Hepatocyte (in vitro differentiated cells): ENCODE measurements around the gene LAMA3. TPM values are rescaled to one million over a fixed set of nuclear protein-coding genes. Genes with fewer than 3 reads are reported as not detected.

Source experiments
- DNase-seq: peaks from one replicate; pipeline ENCODE4 v3.0.0-alpha.2; 2016; ENCODE audit warnings: low spot score
- H2AFZ ChIP-seq: fragments of 200-600 bp; sonication (generic); 2 replicates; pipeline ENCODE4 v1.6.0; 2016; ENCODE audit warnings: antibody characterized with exemption, mild to moderate bottlenecking
- H3K27ac ChIP-seq: fragments of 200-600 bp; sonication (generic); 2 replicates; pipeline ENCODE4 v1.5.1; 2016; ENCODE audit warnings: mild to moderate bottlenecking
- H3K27me3 ChIP-seq: fragments of 200-600 bp; sonication (generic); 2 replicates; pipeline ENCODE4 v1.6.1; 2016
- H3K36me3 ChIP-seq: fragments of 200-600 bp; sonication (generic); replicated peaks from 2 replicates; pipeline ENCODE4 v1.5.1; 2016; ENCODE audit warnings: low read depth; ENCODE audit not compliant: insufficient read depth
- H3K4me1 ChIP-seq: fragments of 200-600 bp; sonication (generic); 2 replicates; pipeline ENCODE4 v1.5.1; 2016; ENCODE audit warnings: mild to moderate bottlenecking, moderate library complexity; ENCODE audit not compliant: insufficient read depth
- H3K4me2 ChIP-seq: fragments of 200-600 bp; sonication (generic); 2 replicates; pipeline ENCODE4 v1.6.0; 2016
- H3K4me3 ChIP-seq: fragments of 200-600 bp; sonication (generic); 2 replicates; pipeline ENCODE4 v1.5.1; 2016; ENCODE audit warnings: mild to moderate bottlenecking
- H3K79me2 ChIP-seq: fragments of 200-600 bp; sonication (generic); 2 replicates; pipeline ENCODE4 v1.6.0; 2017; ENCODE audit warnings: mild to moderate bottlenecking
- H3K9me2 ChIP-seq: fragments of 200-600 bp; sonication (generic); replicated peaks from 2 replicates; pipeline ENCODE4 v1.6.0; 2017; ENCODE audit warnings: mild to moderate bottlenecking; ENCODE audit not compliant: insufficient read depth
- H3K9me3 ChIP-seq: fragments of 200-600 bp; sonication (generic); 2 replicates; pipeline ENCODE4 v1.5.1; 2016; ENCODE audit warnings: low read depth, mild to moderate bottlenecking
- H4K20me1 ChIP-seq: fragments of 200-600 bp; sonication (generic); 2 replicates; pipeline ENCODE4 v1.6.0; 2016; ENCODE audit warnings: mild to moderate bottlenecking; ENCODE audit not compliant: insufficient read depth, poor library complexity, severe bottlenecking
- EZH2 ChIP-seq: fragments of 200-600 bp; sonication (generic); IDR thresholded peaks from 2 replicates; pipeline ENCODE4 v1.6.1; 2016; ENCODE audit warnings: antibody characterized with exemption, mild to moderate bottlenecking, borderline replicate concordance
- EZH2phosphoT487 ChIP-seq: fragments of 200-600 bp; sonication (generic); IDR thresholded peaks from one replicate; pipeline ENCODE4 v1.6.1; 2018; ENCODE audit warnings: antibody characterized with exemption, mild to moderate bottlenecking, low read depth, moderate library complexity; ENCODE audit not compliant: unreplicated experiment, severe bottlenecking
- WGBS: methylation state at CpG from one replicate; pipeline ENCODE4 v1.1.6; 2016; ENCODE audit warnings: low lambda C conversion rate; ENCODE audit errors: missing lambda C conversion rate; 5-methylcytosine and 5-hydroxymethylcytosine counted together
- polyA plus RNA-seq: library from polyadenylated mRNA; unstranded; fragments of >200 nt; fragmentation: Nextera tagmentation; extraction: Ambion mirVana; gene quantifications from 2 replicates; pipeline ENCODE4 v1.2.1, GENCODE V29; 2016
- total RNA-seq: library from RNA; depleted of rRNA; stranded (reverse); fragments of >200 nt; gene quantifications from 2 replicates; pipeline ENCODE4 v1.2.3, GENCODE V29; 2014
- TF ChIP-seq, protein P1 (sequence below): fragments of 200-600 bp; sonication (generic); IDR thresholded peaks from 2 replicates; pipeline ENCODE4 v1.5.1; 2016; ENCODE audit warnings: antibody characterized with exemption, mild to moderate bottlenecking; ENCODE audit not compliant: poor library complexity

LAMA3 gene
- total and polyA plus RNA-seq, 2 experiments from 2014 or later, result 29.9 to 52.1 TPM

DNA sequence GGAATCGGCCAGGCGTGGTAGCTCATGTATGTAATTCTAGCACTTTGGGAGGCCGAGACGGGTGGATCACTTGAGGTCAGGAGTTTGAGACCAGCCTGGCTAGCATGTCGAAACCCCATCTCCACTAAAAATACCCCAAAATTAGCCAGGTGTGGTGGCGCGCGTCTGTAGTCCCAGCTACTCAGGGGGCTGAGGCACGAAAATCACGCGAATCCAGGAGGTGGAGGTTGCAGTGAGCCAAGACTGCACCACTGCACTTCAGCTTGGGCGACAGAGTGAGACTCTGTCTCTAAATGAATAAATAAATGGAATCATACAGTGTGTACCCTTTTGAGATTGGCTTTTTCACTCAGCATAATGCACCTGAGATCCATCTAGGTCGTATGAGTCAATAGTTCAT lies 305.9 kb downstream of the LAMA3 start:
- Histone ChIP-seq H3K79me2 (no peaks in the 10 kb centered on the region), H3K4me2 (no peak overlapping the region), H3K27me3 (no peaks in the 10 kb centered on the region), H2AFZ (no peak overlapping the region), H3K4me3 (no peak overlapping the region), H3K4me1 (peaks cover 4% of the 10 kb centered on the region), H3K27ac (no peak overlapping the region), H4K20me1 (no peaks in the 10 kb centered on the region), H3K9me3 (no peaks in the 10 kb centered on the region), H3K9me2 (no peaks in the 10 kb centered on the region), H3K36me3 (no peaks in the 10 kb centered on the region)
- no peak for TF ChIP-seq EZH2phosphoT487
- TF ChIP-seq EZH2, result no peak
- TF ChIP-seq, protein P1, sequence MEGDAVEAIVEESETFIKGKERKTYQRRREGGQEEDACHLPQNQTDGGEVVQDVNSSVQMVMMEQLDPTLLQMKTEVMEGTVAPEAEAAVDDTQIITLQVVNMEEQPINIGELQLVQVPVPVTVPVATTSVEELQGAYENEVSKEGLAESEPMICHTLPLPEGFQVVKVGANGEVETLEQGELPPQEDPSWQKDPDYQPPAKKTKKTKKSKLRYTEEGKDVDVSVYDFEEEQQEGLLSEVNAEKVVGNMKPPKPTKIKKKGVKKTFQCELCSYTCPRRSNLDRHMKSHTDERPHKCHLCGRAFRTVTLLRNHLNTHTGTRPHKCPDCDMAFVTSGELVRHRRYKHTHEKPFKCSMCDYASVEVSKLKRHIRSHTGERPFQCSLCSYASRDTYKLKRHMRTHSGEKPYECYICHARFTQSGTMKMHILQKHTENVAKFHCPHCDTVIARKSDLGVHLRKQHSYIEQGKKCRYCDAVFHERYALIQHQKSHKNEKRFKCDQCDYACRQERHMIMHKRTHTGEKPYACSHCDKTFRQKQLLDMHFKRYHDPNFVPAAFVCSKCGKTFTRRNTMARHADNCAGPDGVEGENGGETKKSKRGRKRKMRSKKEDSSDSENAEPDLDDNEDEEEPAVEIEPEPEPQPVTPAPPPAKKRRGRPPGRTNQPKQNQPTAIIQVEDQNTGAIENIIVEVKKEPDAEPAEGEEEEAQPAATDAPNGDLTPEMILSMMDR, result no peak
- 94% methylated on average over 13 of the region's 13 CpGs for WGBS
- no peak for DNase-seq

DNA sequence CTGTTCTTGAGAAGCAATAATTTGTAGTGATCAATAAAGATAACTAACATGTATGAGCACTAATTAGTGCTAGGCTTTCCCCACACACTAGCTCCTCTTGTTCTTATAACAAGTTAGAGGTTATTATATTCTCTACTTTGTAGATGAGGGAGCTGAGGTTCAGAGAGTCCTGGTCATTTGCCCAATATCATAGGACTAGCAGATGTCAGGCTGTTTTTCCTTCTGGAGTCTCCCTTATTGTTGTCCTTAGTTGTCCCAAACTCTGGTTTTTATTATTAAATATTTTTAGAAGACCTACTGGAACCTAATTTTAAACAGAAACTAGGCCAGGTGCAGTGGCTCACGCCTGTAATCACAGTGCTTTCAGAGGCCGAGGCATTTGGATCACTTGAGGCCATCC lies 308.8 kb downstream of the LAMA3 start:
- Histone ChIP-seq H2AFZ (no peak overlapping the region), H3K27ac (no peak overlapping the region), H4K20me1 (no peaks in the 10 kb centered on the region), H3K4me3 (no peak overlapping the region), H3K9me3 (no peaks in the 10 kb centered on the region), H3K4me2 (no peak overlapping the region), H3K36me3 (no peaks in the 10 kb centered on the region), H3K4me1 (peaks cover 4% of the 10 kb centered on the region), H3K27me3 (no peaks in the 10 kb centered on the region), H3K9me2 (no peaks in the 10 kb centered on the region), H3K79me2 (no peaks in the 10 kb centered on the region)
- TF ChIP-seq, protein P1, result no peak
- no peak for TF ChIP-seq EZH2
- no peak for DNase-seq
- 98% methylated on average over 2 of the region's 2 CpGs for WGBS

DNA sequence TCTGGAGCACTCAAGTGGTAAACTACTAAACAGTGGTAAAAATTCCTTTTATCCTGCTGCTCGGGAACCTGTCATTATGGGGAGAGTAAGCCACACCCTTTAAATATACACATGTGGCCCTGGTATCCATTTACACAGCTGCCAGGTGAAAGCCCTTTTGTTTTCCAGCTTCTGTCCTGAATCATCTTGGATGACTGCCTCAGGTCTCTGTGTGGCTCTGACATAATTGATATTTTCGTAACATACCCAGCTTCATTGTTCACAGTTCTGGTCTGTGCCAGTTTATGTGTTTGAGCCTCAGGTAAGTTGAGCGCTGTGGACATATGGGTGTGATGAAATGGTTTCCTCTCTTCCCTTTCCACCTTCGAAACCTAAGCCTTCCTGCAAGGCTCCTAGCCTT lies 309.6 kb downstream of the LAMA3 start:
- H3K27me3 ChIP-seq, result no peaks in the 10 kb centered on the region
- TF ChIP-seq, protein P1, result no peak
- TF ChIP-seq EZH2, result no peak
- no peak for TF ChIP-seq EZH2phosphoT487
- peak overlapping the region; percentile 60 for H3K27ac ChIP-seq
- H3K9me3 ChIP-seq, result no peaks in the 10 kb centered on the region
- WGBS, result 46% methylated on average over 4 of the region's 4 CpGs
- no peaks in the 10 kb centered on the region for H3K36me3 ChIP-seq
- H3K4me2 ChIP-seq, result no peak overlapping the region
- peak; percentile 47 for DNase-seq
- H4K20me1 ChIP-seq, result no peaks in the 10 kb centered on the region
- H3K79me2 ChIP-seq, result no peaks in the 10 kb centered on the region
- no peak overlapping the region for H3K4me3 ChIP-seq
- no peak overlapping the region for H2AFZ ChIP-seq
- H3K4me1 ChIP-seq, result peaks cover 4% of the 10 kb centered on the region
- no peaks in the 10 kb centered on the region for H3K9me2 ChIP-seq
